SK-N-SH (cell line): ENCODE measurements around the gene D2HGDH.

Experiments used
- CTCF ChIP-seq: fragments of 200-600 bp; sonication (generic); IDR thresholded peaks from 2 replicates; pipeline ENCODE4 v1.6.1; 2017; ENCODE audit warnings: antibody characterized with exemption, mild to moderate bottlenecking, moderate library complexity
- EZH2phosphoT487 ChIP-seq: fragments of 200-600 bp; sonication (generic); IDR thresholded peaks from 2 replicates; pipeline ENCODE4 v1.6.1; 2017; ENCODE audit warnings: low read depth, mixed run types, mild to moderate bottlenecking, antibody characterized with exemption, moderate library complexity, borderline replicate concordance
- GABPA ChIP-seq: IDR thresholded peaks from 2 replicates; pipeline ENCODE4 v1.4.0; 2012; ENCODE audit warnings: low read depth, mild to moderate bottlenecking
- NRF1 ChIP-seq: IDR thresholded peaks from 2 replicates; pipeline ENCODE4 v1.6.1; 2012; ENCODE audit warnings: low read depth, mild to moderate bottlenecking, low read length
- POLR2AphosphoS5 ChIP-seq: IDR thresholded peaks from 2 replicates; pipeline ENCODE4 v1.6.1; 2012; ENCODE audit warnings: low read depth, low read length
- RAD21 ChIP-seq: IDR thresholded peaks from 2 replicates; pipeline ENCODE4 v1.6.1; 2012; ENCODE audit warnings: mild to moderate bottlenecking, low read length
- RCOR1 ChIP-seq: fragments of 150-350 bp; IDR thresholded peaks from 2 replicates; pipeline ENCODE4 v1.6.1; 2017; ENCODE audit warnings: antibody characterized with exemption, low read length
- RXRA ChIP-seq: IDR thresholded peaks from 2 replicates; pipeline ENCODE4 v1.4.0; 2012; ENCODE audit warnings: low read depth, mild to moderate bottlenecking, borderline replicate concordance
- SIN3A ChIP-seq: IDR thresholded peaks from 2 replicates; pipeline ENCODE4 v1.6.1; 2012; ENCODE audit warnings: low read depth, mild to moderate bottlenecking, low read length, moderate library complexity, borderline replicate concordance
- TF ChIP-seq, protein P1 (sequence below): IDR thresholded peaks from 2 replicates; pipeline ENCODE4 v1.4.0; 2012; ENCODE audit warnings: low read depth, borderline replicate concordance
- TF ChIP-seq, protein P2 (sequence below): IDR thresholded peaks from 2 replicates; pipeline ENCODE4; 2012
- TF ChIP-seq, protein P3 (sequence below): IDR thresholded peaks from 2 replicates; pipeline ENCODE4 v1.4.0; 2012; ENCODE audit warnings: low read depth

DNA sequence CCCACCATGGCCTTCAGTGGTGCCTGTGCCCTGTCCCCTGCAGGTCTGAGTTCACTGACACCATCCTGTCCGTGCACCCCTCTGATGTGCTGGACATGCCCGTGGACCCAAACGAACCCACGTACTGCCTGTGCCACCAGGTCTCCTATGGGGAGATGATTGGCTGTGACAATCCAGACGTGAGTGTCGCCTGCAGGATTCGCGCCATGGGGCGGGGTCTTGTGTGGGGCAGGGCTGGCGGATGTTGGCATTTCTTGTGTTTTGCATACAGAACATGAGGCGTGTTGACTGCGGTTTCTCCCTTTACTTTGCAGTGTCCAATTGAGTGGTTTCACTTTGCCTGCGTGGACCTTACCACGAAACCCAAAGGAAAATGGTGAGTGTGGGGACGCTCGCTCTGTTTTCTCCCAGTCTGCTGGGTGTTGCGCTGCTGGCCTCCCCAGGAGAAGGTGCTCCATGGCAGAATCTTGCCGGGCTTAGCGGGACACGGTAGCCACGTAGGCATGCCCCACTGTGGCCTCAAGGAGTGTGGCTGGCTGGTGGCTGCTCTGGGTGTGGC is 11.5 kb upstream of the D2HGDH start:
- TF ChIP-seq NRF1 (no peak), CTCF (no peak), POLR2AphosphoS5 (no peak), GABPA (no peak), RAD21 (no peak), RCOR1 (no peak), EZH2phosphoT487 (no peak), RXRA (no peak), SIN3A (no peak)
- TF ChIP-seq, protein P1, sequence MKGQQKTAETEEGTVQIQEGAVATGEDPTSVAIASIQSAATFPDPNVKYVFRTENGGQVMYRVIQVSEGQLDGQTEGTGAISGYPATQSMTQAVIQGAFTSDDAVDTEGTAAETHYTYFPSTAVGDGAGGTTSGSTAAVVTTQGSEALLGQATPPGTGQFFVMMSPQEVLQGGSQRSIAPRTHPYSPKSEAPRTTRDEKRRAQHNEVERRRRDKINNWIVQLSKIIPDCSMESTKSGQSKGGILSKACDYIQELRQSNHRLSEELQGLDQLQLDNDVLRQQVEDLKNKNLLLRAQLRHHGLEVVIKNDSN, result no peak
- TF ChIP-seq, protein P2, sequence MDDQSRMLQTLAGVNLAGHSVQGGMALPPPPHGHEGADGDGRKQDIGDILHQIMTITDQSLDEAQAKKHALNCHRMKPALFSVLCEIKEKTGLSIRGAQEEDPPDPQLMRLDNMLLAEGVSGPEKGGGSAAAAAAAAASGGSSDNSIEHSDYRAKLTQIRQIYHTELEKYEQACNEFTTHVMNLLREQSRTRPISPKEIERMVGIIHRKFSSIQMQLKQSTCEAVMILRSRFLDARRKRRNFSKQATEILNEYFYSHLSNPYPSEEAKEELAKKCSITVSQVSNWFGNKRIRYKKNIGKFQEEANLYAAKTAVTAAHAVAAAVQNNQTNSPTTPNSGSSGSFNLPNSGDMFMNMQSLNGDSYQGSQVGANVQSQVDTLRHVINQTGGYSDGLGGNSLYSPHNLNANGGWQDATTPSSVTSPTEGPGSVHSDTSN, result no peak
- TF ChIP-seq, protein P3, sequence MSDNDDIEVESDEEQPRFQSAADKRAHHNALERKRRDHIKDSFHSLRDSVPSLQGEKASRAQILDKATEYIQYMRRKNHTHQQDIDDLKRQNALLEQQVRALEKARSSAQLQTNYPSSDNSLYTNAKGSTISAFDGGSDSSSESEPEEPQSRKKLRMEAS, result no peak
